Activated T-cell treated with anti-CD3 and anti-CD28 coated beads, Interleukin-2, amount 50 U/mL, for 72 hours (primary cell): ENCODE results near the gene SLC12A7. TPM values are rescaled to one million over a fixed set of nuclear protein-coding genes. Genes with fewer than 3 reads are reported as not detected.
"Not testable (repeated sequence)": the region's sequence is repeated elsewhere in the genome, so short reads cannot be mapped to it uniquely, and the experiment has no call there.

Experiments used
- ATAC-seq, 2 donors: fragments of 150-1000 bp; cut with Tn5 transposase; replicated peaks in 1 of 2; 2 replicates each; pipeline ENCODE4 v1.10.0; 2021; ENCODE audit warnings: moderate library complexity in 2 of 2, mild to moderate bottlenecking in 1 of 2
- DNase-seq, 2 donors: peaks; one replicate each; pipeline ENCODE4 v3.0.0; 2021 to 2022; ENCODE audit warnings: mixed read lengths in 1 of 2
- H3K27ac Mint-ChIP-seq: one replicate; pipeline ENCODE4 v1.8.0; 2022; ENCODE audit warnings: mild to moderate bottlenecking, moderate library complexity, mixed read lengths
- H3K27me3 Mint-ChIP-seq: one replicate; pipeline ENCODE4 v1.8.0; 2022; ENCODE audit warnings: low read depth, mixed read lengths
- H3K36me3 Mint-ChIP-seq, 2 donors: one replicate each; pipeline ENCODE4 v1.8.0; 2022; ENCODE audit warnings: mixed read lengths in 2 of 2, mild to moderate bottlenecking in 1 of 2; ENCODE audit not compliant: insufficient read depth in 2 of 2
- H3K4me1 Mint-ChIP-seq: one replicate; pipeline ENCODE4 v1.8.0; 2022; ENCODE audit warnings: low read depth, mixed read lengths
- H3K4me3 Mint-ChIP-seq, 2 donors: one replicate each; pipeline ENCODE4 v1.8.0; 2022; ENCODE audit warnings: mild to moderate bottlenecking in 2 of 2, mixed read lengths in 2 of 2, moderate library complexity in 2 of 2
- H3K9me3 Mint-ChIP-seq, 2 donors: one replicate each; pipeline ENCODE4 v1.8.0; 2022; ENCODE audit warnings: mixed read lengths in 2 of 2
- total RNA-seq, 2 donors: library from RNA; stranded (reverse); gene quantifications; one replicate each; pipeline ENCODE4 v1.2.3, GENCODE V29; 2022

The SLC12A7 gene
- total RNA-seq, 2 donors from 2014 or later, result 14.8 to 29.0 TPM

- H3K4me3 Mint-ChIP-seq, result no peak overlapping the region
- H3K27me3 Mint-ChIP-seq, result no peaks in the 10 kb centered on the region
- no peak overlapping the region for H3K27ac Mint-ChIP-seq
- no peak for DNase-seq
- H3K4me1 Mint-ChIP-seq, result no peaks in the 10 kb centered on the region
- ATAC-seq, result no peak
- no peaks in the 10 kb centered on the region for H3K36me3 Mint-ChIP-seq
- H3K9me3 Mint-ChIP-seq, result no peaks in the 10 kb centered on the region
These were observed 16.3 kb upstream of the SLC12A7 start for GRCh38 chr5:1127959-1128785.

GRCh38 chr5:1125695-1126094 is 13.8 kb upstream of the SLC12A7 start:
- ATAC-seq, H3K27me3 Mint-ChIP-seq, H3K36me3 Mint-ChIP-seq, DNase-seq, H3K27ac Mint-ChIP-seq, H3K4me1 Mint-ChIP-seq, H3K9me3 Mint-ChIP-seq, H3K4me3 Mint-ChIP-seq: not testable (repeated sequence)

- Mint-ChIP-seq H3K4me3 (no peak overlapping the region), H3K27ac (no peak overlapping the region), H3K27me3 (no peaks in the 10 kb centered on the region), H3K36me3 (no peaks in the 10 kb centered on the region), H3K4me1 (no peaks in the 10 kb centered on the region), H3K9me3 (no peaks in the 10 kb centered on the region)
- ATAC-seq (no peak), DNase-seq (no peak)
These were observed 13.1 kb upstream of the SLC12A7 start for GRCh38 chr5:1125030-1125357.

GRCh38 chr5:1124205-1125029 is 12.6 kb upstream of the SLC12A7 start:
- Mint-ChIP-seq H3K9me3 (no peaks in the 10 kb centered on the region), H3K4me1 (no peaks in the 10 kb centered on the region), H3K27me3 (no peaks in the 10 kb centered on the region), H3K36me3 (no peaks in the 10 kb centered on the region), H3K4me3 (no peak overlapping the region), H3K27ac (no peak overlapping the region)
- DNase-seq (no peak), ATAC-seq (no peak)

- Mint-ChIP-seq H3K36me3 (no peaks in the 10 kb centered on the region), H3K4me1 (no peaks in the 10 kb centered on the region), H3K27me3 (no peaks in the 10 kb centered on the region), H3K4me3 (no peak overlapping the region), H3K9me3 (no peaks in the 10 kb centered on the region), H3K27ac (no peak overlapping the region)
- DNase-seq (no peak), ATAC-seq (no peak)
These were observed 11.7 kb upstream of the SLC12A7 start for GRCh38 chr5:1123418-1124147.

- ATAC-seq (no peak), DNase-seq (no peak)
- H3K9me3 Mint-ChIP-seq, result no peaks in the 10 kb centered on the region
- H3K4me1 Mint-ChIP-seq, result no peaks in the 10 kb centered on the region
- H3K27ac Mint-ChIP-seq, result no peak overlapping the region
- no peak overlapping the region for H3K4me3 Mint-ChIP-seq
- no peaks in the 10 kb centered on the region for H3K27me3 Mint-ChIP-seq
- H3K36me3 Mint-ChIP-seq, result no peaks in the 10 kb centered on the region
These were observed 10.8 kb upstream of the SLC12A7 start for GRCh38 chr5:1122511-1123294.

GRCh38 chr5:1121891-1122290 is 10.0 kb upstream of the SLC12A7 start:
- Mint-ChIP-seq H3K9me3 (no peaks in the 10 kb centered on the region), H3K27ac (no peak overlapping the region), H3K36me3 (no peaks in the 10 kb centered on the region), H3K4me3 (no peak overlapping the region), H3K4me1 (no peaks in the 10 kb centered on the region), H3K27me3 (no peaks in the 10 kb centered on the region)
- ATAC-seq, result no peak
- no peak for DNase-seq

GRCh38 chr5:1121044-1121443 is 9.2 kb upstream of the SLC12A7 start:
- Mint-ChIP-seq H3K4me3 (no peak overlapping the region), H3K27me3 (no peaks in the 10 kb centered on the region), H3K4me1 (no peaks in the 10 kb centered on the region), H3K9me3 (no peaks in the 10 kb centered on the region), H3K27ac (no peak overlapping the region), H3K36me3 (no peaks in the 10 kb centered on the region)
- no peak for ATAC-seq
- no peak for DNase-seq

- H3K9me3 Mint-ChIP-seq, result no peaks in the 10 kb centered on the region
- H3K36me3 Mint-ChIP-seq, result no peaks in the 10 kb centered on the region
- ATAC-seq (no peak), DNase-seq (no peak)
- H3K4me3 Mint-ChIP-seq, result no peak overlapping the region
- H3K27me3 Mint-ChIP-seq, result no peaks in the 10 kb centered on the region
- no peak overlapping the region for H3K27ac Mint-ChIP-seq
- no peaks in the 10 kb centered on the region for H3K4me1 Mint-ChIP-seq
These were observed 8.6 kb upstream of the SLC12A7 start for GRCh38 chr5:1120236-1120999.

GRCh38 chr5:1119312-1119831 is 7.5 kb upstream of the SLC12A7 start:
- Mint-ChIP-seq H3K9me3 (no peaks in the 10 kb centered on the region), H3K4me1 (no peaks in the 10 kb centered on the region), H3K4me3 (no peak overlapping the region), H3K27ac (no peak overlapping the region), H3K36me3 (no peaks in the 10 kb centered on the region), H3K27me3 (no peaks in the 10 kb centered on the region)
- no peak for ATAC-seq
- no peak for DNase-seq

- DNase-seq (no peak), ATAC-seq (no peak)
- Mint-ChIP-seq H3K4me3 (no peak overlapping the region), H3K27ac (no peak overlapping the region), H3K4me1 (no peaks in the 10 kb centered on the region), H3K36me3 (no peaks in the 10 kb centered on the region), H3K27me3 (no peaks in the 10 kb centered on the region), H3K9me3 (no peaks in the 10 kb centered on the region)
These were observed 6.9 kb upstream of the SLC12A7 start for GRCh38 chr5:1118738-1119137.

- H3K27me3 Mint-ChIP-seq, result no peaks in the 10 kb centered on the region
- no peak overlapping the region for H3K4me3 Mint-ChIP-seq
- H3K27ac Mint-ChIP-seq, result no peak overlapping the region
- H3K4me1 Mint-ChIP-seq, result no peaks in the 10 kb centered on the region
- no peaks in the 10 kb centered on the region for H3K36me3 Mint-ChIP-seq
- no peaks in the 10 kb centered on the region for H3K9me3 Mint-ChIP-seq
- ATAC-seq, result no peak
- DNase-seq, result no peak
These were observed 6.4 kb upstream of the SLC12A7 start for GRCh38 chr5:1118231-1118698.
